Mesenchymal stem cell (in vitro differentiated cells and primary cell): ENCODE measurements around the gene PNMA8C.
"Not testable (repeated sequence)": the region's sequence is repeated elsewhere in the genome, so short reads cannot be mapped to it uniquely, and the experiment has no call there.

Experiments used
- DNase-seq: peaks from one replicate; pipeline ENCODE4 v3.0.0-alpha.2; 2013
- H2AFZ ChIP-seq: one replicate; pipeline ENCODE4 v1.6.1; 2013; ENCODE audit warnings: low read depth, mild to moderate bottlenecking, control low read depth, inconsistent platforms, low read length, moderate library complexity
- H2AK5ac ChIP-seq: 2 replicates; pipeline ENCODE4 v1.6.1; 2013; ENCODE audit warnings: low read length, moderate library complexity, mild to moderate bottlenecking, inconsistent platforms; ENCODE audit not compliant: severe bottlenecking
- H2BK120ac ChIP-seq: one replicate; pipeline ENCODE4 v1.6.1; 2013; ENCODE audit warnings: low read depth, mild to moderate bottlenecking, inconsistent platforms, low read length, moderate library complexity
- H2BK12ac ChIP-seq, 2 experiments: one replicate each; pipeline ENCODE4 v1.6.1; 2013; ENCODE audit warnings: inconsistent platforms in 2 of 2, low read length in 2 of 2, mild to moderate bottlenecking in 2 of 2, moderate library complexity in 2 of 2, control low read depth in 1 of 2
- H2BK15ac ChIP-seq: one replicate; pipeline ENCODE4 v1.6.1; 2013; ENCODE audit warnings: mild to moderate bottlenecking, low read depth, inconsistent platforms; ENCODE audit not compliant: poor library complexity, severe bottlenecking
- H2BK5ac ChIP-seq: 2 replicates; pipeline ENCODE4 v1.6.1; 2013; ENCODE audit warnings: low read depth, mild to moderate bottlenecking, low read length, control low read depth, inconsistent platforms; ENCODE audit not compliant: poor library complexity, severe bottlenecking
- H3K14ac ChIP-seq, 2 experiments: one replicate each; pipeline ENCODE4 v1.6.1; 2013; ENCODE audit warnings: inconsistent platforms in 2 of 2, low read length in 2 of 2, control low read depth in 1 of 2, mild to moderate bottlenecking in 1 of 2, moderate library complexity in 1 of 2
- H3K18ac ChIP-seq, 2 experiments: one replicate each; pipeline ENCODE4 v1.6.1; 2013; ENCODE audit warnings: inconsistent platforms in 2 of 2, low read length in 2 of 2, control low read depth in 1 of 2, low read depth in 1 of 2, mild to moderate bottlenecking in 1 of 2
- H3K23ac ChIP-seq, 2 experiments: one replicate each; pipeline ENCODE4 v1.6.1; 2013; ENCODE audit warnings: inconsistent platforms in 2 of 2, low read length in 2 of 2, mild to moderate bottlenecking in 2 of 2, moderate library complexity in 2 of 2, control low read depth in 1 of 2
- H3K27ac ChIP-seq: 2 replicates; pipeline ENCODE4 v1.5.1; 2013; ENCODE audit warnings: mild to moderate bottlenecking, moderate library complexity, low read length, control low read depth, inconsistent platforms; ENCODE audit not compliant: poor library complexity, severe bottlenecking
- H3K27me3 ChIP-seq, 2 experiments: 2 replicates each; pipeline versions ENCODE4 v1.6.1 to v1.7.0; 2013; ENCODE audit warnings: low read length in 2 of 2, mild to moderate bottlenecking in 2 of 2, moderate library complexity in 2 of 2, control low read depth in 1 of 2, inconsistent platforms in 1 of 2; ENCODE audit not compliant: control insufficient read depth in 1 of 2, insufficient read depth in 1 of 2
- H3K36me3 ChIP-seq, 2 experiments: 2 replicates each; pipeline versions ENCODE4 v1.6.1 to v1.7.0; 2013; ENCODE audit warnings: low read length in 2 of 2, control low read depth in 1 of 2, inconsistent platforms in 1 of 2, low read depth in 1 of 2, mild to moderate bottlenecking in 1 of 2; ENCODE audit not compliant: insufficient read depth in 2 of 2, control insufficient read depth in 1 of 2
- H3K4ac ChIP-seq, 2 experiments: one replicate each; pipeline ENCODE4 v1.6.1; 2013; ENCODE audit warnings: inconsistent platforms in 2 of 2, low read length in 2 of 2, mild to moderate bottlenecking in 2 of 2, moderate library complexity in 2 of 2, control low read depth in 1 of 2, low read depth in 1 of 2
- H3K4me1 ChIP-seq: 2 replicates; pipeline ENCODE4 v1.6.1; 2013; ENCODE audit warnings: low read depth, low read length, control low read depth; ENCODE audit not compliant: control insufficient read depth, insufficient read depth
- H3K4me2 ChIP-seq: 2 replicates; pipeline ENCODE4 v1.6.1; 2013; ENCODE audit warnings: low read length, mild to moderate bottlenecking, inconsistent platforms; ENCODE audit not compliant: poor library complexity, severe bottlenecking
- H3K4me3 ChIP-seq, 2 experiments: 2 replicates each; pipeline versions ENCODE4 v1.5.1 to v1.7.0; 2013; ENCODE audit warnings: low read length in 2 of 2, mild to moderate bottlenecking in 2 of 2, control low read depth in 1 of 2, low read depth in 1 of 2; ENCODE audit not compliant: insufficient read depth in 1 of 2
- H3K79me1 ChIP-seq: replicated peaks from 2 replicates; pipeline ENCODE4 v1.6.1; 2013; ENCODE audit warnings: mild to moderate bottlenecking, control low read depth, low read length, inconsistent platforms; ENCODE audit not compliant: poor library complexity, severe bottlenecking
- H3K9ac ChIP-seq: 2 replicates; pipeline ENCODE4 v1.7.0; 2013; ENCODE audit warnings: mild to moderate bottlenecking, low read length, moderate library complexity
- H3K9me3 ChIP-seq: 2 replicates; pipeline ENCODE4 v1.7.0; 2013; ENCODE audit warnings: mild to moderate bottlenecking, low read length; ENCODE audit not compliant: control insufficient read depth
- H4K8ac ChIP-seq: one replicate; pipeline ENCODE4 v1.6.1; 2013; ENCODE audit warnings: inconsistent platforms, mild to moderate bottlenecking, low read length, moderate library complexity
- H4K91ac ChIP-seq: one replicate; pipeline ENCODE4 v1.6.1; 2013; ENCODE audit warnings: mild to moderate bottlenecking, low read length, inconsistent platforms
- WGBS: methylation state at CpG from one replicate; pipeline ENCODE4 v1.1.7; 2013; ENCODE audit warnings: mixed read lengths; 5-methylcytosine and 5-hydroxymethylcytosine counted together

The PNMA8C gene

GRCh38 chr19:46376241-46377153, 52.2 kb downstream of the PNMA8C start:
- no peak overlapping the region for H3K4me3 ChIP-seq
- H3K27me3 ChIP-seq = no peaks in the 10 kb centered on the region
- 97% methylated on average over 20 of the region's 20 CpGs for WGBS
- H2AK5ac ChIP-seq = no peak overlapping the region
- no peak overlapping the region for H3K14ac ChIP-seq
- no peak overlapping the region for H2BK5ac ChIP-seq
- no peak overlapping the region for H2BK15ac ChIP-seq
- H2BK12ac ChIP-seq = no peak overlapping the region
- peak overlapping the region; percentile 85 for H3K9ac ChIP-seq
- no peak overlapping the region for H2BK120ac ChIP-seq
- H3K4me1 ChIP-seq = peaks cover 27% of the 10 kb centered on the region
- H3K4ac ChIP-seq = no peak overlapping the region
- H3K18ac ChIP-seq = no peak overlapping the region
- DNase-seq = no peak
- no peaks in the 10 kb centered on the region for H3K9me3 ChIP-seq
- no peak overlapping the region for H3K4me2 ChIP-seq
- H3K36me3 ChIP-seq = peaks cover 42 to 44% of the 10 kb centered on the region in 2 experiments
- no peak overlapping the region for H3K27ac ChIP-seq
- H3K79me1 ChIP-seq = peaks cover 32% of the 10 kb centered on the region
- no peak overlapping the region for H3K23ac ChIP-seq
- no peak overlapping the region for H4K8ac ChIP-seq
- no peak overlapping the region for H2AFZ ChIP-seq
- peak overlapping the region; percentile 18 for H4K91ac ChIP-seq

- H2BK15ac ChIP-seq, H3K27ac ChIP-seq, H3K9ac ChIP-seq, H3K27me3 ChIP-seq, H2BK12ac ChIP-seq, H2AK5ac ChIP-seq, H3K23ac ChIP-seq, H3K4ac ChIP-seq, H3K4me3 ChIP-seq, H3K18ac ChIP-seq, H3K9me3 ChIP-seq, H2BK120ac ChIP-seq, DNase-seq, H4K8ac ChIP-seq, H3K4me2 ChIP-seq, H3K14ac ChIP-seq, H2BK5ac ChIP-seq: not testable (repeated sequence)
- 93% methylated on average over 21 of the region's 22 CpGs for WGBS
- peaks cover 33% of the 10 kb centered on the region for H3K4me1 ChIP-seq
- peak overlapping the region; percentile 19 for H2AFZ ChIP-seq
- H4K91ac ChIP-seq = peak overlapping the region; percentile 63
- H3K36me3 ChIP-seq = peaks cover 35 to 39% of the 10 kb centered on the region in 2 experiments
- H3K79me1 ChIP-seq = peaks cover 28% of the 10 kb centered on the region
Observed at GRCh38 chr19:46375476-46376067, 53.2 kb downstream of the PNMA8C start.
